HCT116 (cell line): ENCODE results near the gene LIX1. TPM values are rescaled to one million over a fixed set of nuclear protein-coding genes. Genes with fewer than 3 reads are reported as not detected.

ENCODE experiments used
- ATAC-seq: fragments of 200-7000 bp; cut with Tn5 transposase; 2 replicates; pipeline ENCODE4 v1.9.1; 2020; ENCODE audit warnings: mild to moderate bottlenecking, moderate library complexity
- BruUV-seq: library from RNA; stranded (reverse); fragments of 400-500 nt; replicated peaks from 2 replicates; lab custom pipeline; 2021; lab: Mats Ljungman, UMichigan
- CTCF ChIA-PET: fragments of 300-600 bp; sonication (Branson Sonifier 250); formaldehyde crosslinking; loops from one replicate; lab custom pipeline; 2021; ENCODE audit warnings: antibody characterized with exemption; lab: Charles Lee
- POLR2A ChIA-PET: fragments of 300-600, 350-600 bp; sonication (Branson Sonifier 250); formaldehyde crosslinking; loops from one replicate; lab custom pipeline; 2021; ENCODE audit warnings: antibody characterized with exemption; lab: Charles Lee
- RAD21 ChIA-PET, 2 experiments: fragments of 300-600 bp; sonication (Branson Sonifier 250); formaldehyde crosslinking; loops; one replicate each; lab custom pipeline; 2023; ENCODE audit warnings: low total read pairs in 2 of 2; ENCODE audit not compliant: uncharacterized antibody in 2 of 2, unreplicated experiment in 2 of 2, low non-redundant PET in 1 of 2; lab: Charles Lee
- DNase-seq: peaks from one replicate; pipeline ENCODE4 v3.0.0-alpha.2; 2010; ENCODE audit warnings: low read depth, low spot score
- H2AFZ ChIP-seq: fragments of 200-600 bp; shearing (Covaris generic), sonication (generic); 2 replicates; pipeline ENCODE4 v1.6.1; 2017; ENCODE audit warnings: low read depth, mixed run types, mixed read lengths, antibody characterized with exemption, low read length; ENCODE audit not compliant: poor library complexity, severe bottlenecking
- H3K27ac ChIP-seq: 2 replicates; pipeline ENCODE4 v1.5.1; 2012; ENCODE audit warnings: low read depth, low read length
- H3K27me3 ChIP-seq: fragments of 200-600 bp; sonication (generic); 2 replicates; pipeline ENCODE4 v1.6.1; 2016; ENCODE audit warnings: mixed run types, low read length, mixed read lengths; ENCODE audit not compliant: insufficient read depth
- H3K36me3 ChIP-seq, 2 experiments: fragments of 200-500 bp in 1 of 2; fragments of 200-600 bp in 1 of 2; sonication (Bioruptor generic) in 1 of 2; sonication (generic) in 1 of 2; 2 replicates each; pipeline versions ENCODE4 v1.5.1 to v1.6.1; 2014 to 2016; ENCODE audit warnings: low read length in 2 of 2, inconsistent platforms in 1 of 2, mixed read lengths in 1 of 2, mixed run types in 1 of 2; ENCODE audit not compliant: insufficient read depth in 2 of 2, control insufficient read depth in 1 of 2
- H3K4me1 ChIP-seq, 2 experiments: fragments of 200-600 bp in 1 of 2; sonication (generic) in 1 of 2; 2 replicates each; pipeline versions ENCODE4 v1.5.1 to v1.6.1; 2012 to 2017; ENCODE audit warnings: low read length in 2 of 2, inconsistent platforms in 1 of 2, mild to moderate bottlenecking in 1 of 2, mixed read lengths in 1 of 2, mixed run types in 1 of 2, moderate library complexity in 1 of 2; ENCODE audit not compliant: insufficient read depth in 2 of 2, control insufficient read depth in 1 of 2
- H3K4me2 ChIP-seq: fragments of 200-600 bp; sonication (generic); 2 replicates; pipeline ENCODE4 v1.6.1; 2017; ENCODE audit warnings: mixed run types, low read length, mixed read lengths
- H3K4me3 ChIP-seq, 2 experiments: fragments of 200-600 bp in 1 of 2; sonication (generic) in 1 of 2; replicated peaks in 1 of 2; 2 replicates each; pipeline ENCODE4 v1.5.1; 2011 to 2016; ENCODE audit warnings: low read length in 2 of 2, control low read depth in 1 of 2, low read depth in 1 of 2, mild to moderate bottlenecking in 1 of 2, mixed read lengths in 1 of 2, mixed run types in 1 of 2
- H3K79me2 ChIP-seq: fragments of 200-600 bp; sonication (generic); 2 replicates; pipeline ENCODE4 v1.6.1; 2017; ENCODE audit warnings: mild to moderate bottlenecking, mixed run types, low read length, moderate library complexity, mixed read lengths; ENCODE audit not compliant: insufficient read depth
- H3K9ac ChIP-seq: fragments of 200-600 bp; sonication (generic); 2 replicates; pipeline ENCODE4 v1.6.1; 2016; ENCODE audit warnings: low read length, mixed read lengths
- H3K9me2 ChIP-seq: fragments of 200-600 bp; sonication (generic), shearing (Covaris generic); 2 replicates; pipeline ENCODE4 v1.6.1; 2017; ENCODE audit warnings: mixed run types, mild to moderate bottlenecking, moderate library complexity; ENCODE audit not compliant: insufficient read depth
- H3K9me3 ChIP-seq, 2 experiments: fragments of 200-500 bp in 1 of 2; fragments of 200-600 bp in 1 of 2; sonication (Bioruptor generic) in 1 of 2; sonication (generic) in 1 of 2; 2 replicates each; pipeline ENCODE4 v1.6.1; 2014 to 2017; ENCODE audit warnings: low read length in 2 of 2, mixed read lengths in 2 of 2, inconsistent platforms in 1 of 2, low read depth in 1 of 2, mild to moderate bottlenecking in 1 of 2, mixed run types in 1 of 2, moderate library complexity in 1 of 2; ENCODE audit not compliant: control insufficient read depth in 1 of 2, insufficient read depth in 1 of 2
- H4K20me1 ChIP-seq: fragments of 200-600 bp; sonication (generic), shearing (Covaris generic); 2 replicates; pipeline ENCODE4 v1.6.1; 2017; ENCODE audit warnings: mixed run types, mild to moderate bottlenecking, moderate library complexity; ENCODE audit not compliant: insufficient read depth
- CBX3 ChIP-seq: IDR thresholded peaks from 2 replicates; pipeline ENCODE4 v1.6.1; 2012; ENCODE audit warnings: low read depth
- CEBPB ChIP-seq: IDR thresholded peaks from 2 replicates; pipeline ENCODE4 v1.6.1; 2012; ENCODE audit warnings: low read depth
- EZH2 ChIP-seq: fragments of 200-600 bp; sonication (generic); IDR thresholded peaks from 2 replicates; pipeline ENCODE4 v1.6.1; 2017; ENCODE audit warnings: antibody characterized with exemption, mixed run types
- EZH2phosphoT487 ChIP-seq: fragments of 200-600 bp; IDR thresholded peaks from 2 replicates; pipeline ENCODE4 v1.6.1; 2018; ENCODE audit warnings: antibody characterized with exemption, borderline replicate concordance
- FOSL1 ChIP-seq: IDR thresholded peaks from 2 replicates; pipeline ENCODE4 v1.6.1; 2012; ENCODE audit warnings: low read depth
- POLR2A ChIP-seq: IDR thresholded peaks from 2 replicates; pipeline ENCODE4 v1.7.0; 2011; ENCODE audit warnings: borderline replicate concordance; ENCODE audit not compliant: insufficient read depth, insufficient read length; ENCODE audit errors: extremely low read depth
- POLR2AphosphoS5 ChIP-seq: IDR thresholded peaks from 2 replicates; pipeline ENCODE4 v1.6.1; 2011; ENCODE audit warnings: mild to moderate bottlenecking, low read depth, low read length, moderate library complexity
- RAD21 ChIP-seq: IDR thresholded peaks from 2 replicates; pipeline ENCODE4 v1.6.1; 2012; ENCODE audit warnings: low read depth, mild to moderate bottlenecking
- SP1 ChIP-seq: IDR thresholded peaks from 2 replicates; pipeline ENCODE4 v1.6.1; 2012; ENCODE audit warnings: low read depth
- SRF ChIP-seq: IDR thresholded peaks from 2 replicates; pipeline ENCODE4 v1.6.1; 2012; ENCODE audit warnings: low read depth
- TCF7L2 ChIP-seq: IDR thresholded peaks from 2 replicates; pipeline ENCODE4 v1.7.0; 2011; ENCODE audit warnings: borderline replicate concordance, inconsistent platforms; ENCODE audit not compliant: insufficient read depth, insufficient read length; ENCODE audit errors: extremely low read depth
- ZFX ChIP-seq: fragments of 450-650 bp; IDR thresholded peaks from 2 replicates; pipeline ENCODE4 v1.6.1; 2017
- ZNF274 ChIP-seq: fragments of 200-500 bp; sonication (Bioruptor generic); IDR thresholded peaks from 2 replicates; pipeline ENCODE4 v1.6.1; 2014; ENCODE audit warnings: mild to moderate bottlenecking, low read depth, low read length, inconsistent platforms
- intact Hi-C: fragments of 100-400 bp; cut with micrococcal nuclease; formaldehyde crosslinking; loops from 2 replicates; pipeline ENCODE4 v1.10.0; 2022
- total RNA-seq: library from RNA; stranded (reverse); gene quantifications from one replicate; pipeline ENCODE4 v1.2.1, GENCODE V29; 2021; ENCODE audit not compliant: unreplicated experiment
- TF ChIP-seq, protein P1 (sequence below), 3 experiments: fragments of 200-600 bp in 1 of 3; sonication (generic) in 1 of 3; IDR thresholded peaks in 2 of 3; conservative IDR thresholded peaks in 1 of 3; 2 replicates each; pipeline ENCODE4 v1.5.1; 2012 to 2017; ENCODE audit warnings: low read depth in 2 of 3, low read length in 2 of 3, antibody characterized with exemption in 1 of 3, borderline replicate concordance in 1 of 3, control low read depth in 1 of 3, mild to moderate bottlenecking in 1 of 3, mixed read lengths in 1 of 3, mixed run types in 1 of 3, moderate library complexity in 1 of 3; ENCODE audit not compliant: insufficient read depth in 1 of 3
- TF ChIP-seq, protein P2 (sequence below): IDR thresholded peaks from 2 replicates; pipeline ENCODE4 v1.6.1; 2012
- TF ChIP-seq, protein P3 (sequence below): IDR thresholded peaks from 2 replicates; pipeline ENCODE4 v1.6.1; 2012; ENCODE audit warnings: low read depth
- TF ChIP-seq, protein P4 (sequence below): IDR thresholded peaks from 2 replicates; pipeline ENCODE4 v1.6.1; 2011; ENCODE audit warnings: mild to moderate bottlenecking, low read length, moderate library complexity; ENCODE audit not compliant: insufficient replicate concordance; ENCODE audit errors: extremely low read depth

The LIX1 gene
- total RNA-seq, 1 experiment from 2014 or later: not detected

DNA sequence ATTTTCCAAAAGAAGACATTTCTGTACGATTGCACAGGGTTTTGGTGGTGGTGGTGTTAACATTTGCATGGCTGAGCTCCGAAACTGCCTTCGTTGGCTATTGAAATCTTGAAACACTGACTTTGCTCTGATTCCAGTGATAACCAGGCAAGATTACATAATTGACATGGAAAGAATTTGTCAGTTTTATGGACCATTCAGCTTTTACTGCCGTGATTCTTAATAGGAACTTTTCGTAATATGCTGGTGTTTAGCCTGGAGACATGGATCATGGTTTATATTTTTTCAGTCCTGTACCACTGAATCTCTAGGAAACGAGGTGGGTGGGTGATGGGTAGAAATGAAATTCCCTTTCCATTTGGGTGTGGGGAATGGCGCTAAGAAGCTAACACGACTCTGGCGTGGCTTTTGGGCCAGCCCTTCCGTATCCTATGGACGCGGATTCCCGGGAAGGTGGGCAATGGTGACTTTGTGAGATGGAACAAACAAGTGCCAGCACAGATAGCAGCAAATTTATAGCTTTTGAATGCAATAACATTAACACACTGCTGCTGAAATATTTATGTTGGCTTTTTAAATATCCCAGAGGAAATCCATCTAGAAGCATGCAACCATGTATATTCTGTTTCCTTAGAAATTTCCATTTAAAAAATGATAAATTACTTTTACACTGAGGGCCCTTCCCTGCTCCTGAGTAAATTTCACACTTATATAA, 36.8 kb downstream of the LIX1 start:
- H3K9ac ChIP-seq: no peak overlapping the region
- intact Hi-C loops: no loop called here
- POLR2A ChIA-PET: no interaction called here
- no peak for ATAC-seq
- H3K4me2 ChIP-seq: no peak overlapping the region
- no peaks in the 10 kb centered on the region for H3K79me2 ChIP-seq
- H3K4me1 ChIP-seq: no peaks in the 10 kb centered on the region
- CTCF ChIA-PET: no interaction called here
- H2AFZ ChIP-seq: no peak overlapping the region
- no TSS peak for BruUV-seq
- RAD21 ChIA-PET: no interaction called here
- no peak for TF ChIP-seq ZNF274
- TF ChIP-seq TCF7L2: no peak
- TF ChIP-seq SP1: no peak
- TF ChIP-seq RAD21: no peak
- TF ChIP-seq ZFX: no peak
- no peak for TF ChIP-seq SRF
- TF ChIP-seq EZH2: no peak
- TF ChIP-seq, protein P1, sequence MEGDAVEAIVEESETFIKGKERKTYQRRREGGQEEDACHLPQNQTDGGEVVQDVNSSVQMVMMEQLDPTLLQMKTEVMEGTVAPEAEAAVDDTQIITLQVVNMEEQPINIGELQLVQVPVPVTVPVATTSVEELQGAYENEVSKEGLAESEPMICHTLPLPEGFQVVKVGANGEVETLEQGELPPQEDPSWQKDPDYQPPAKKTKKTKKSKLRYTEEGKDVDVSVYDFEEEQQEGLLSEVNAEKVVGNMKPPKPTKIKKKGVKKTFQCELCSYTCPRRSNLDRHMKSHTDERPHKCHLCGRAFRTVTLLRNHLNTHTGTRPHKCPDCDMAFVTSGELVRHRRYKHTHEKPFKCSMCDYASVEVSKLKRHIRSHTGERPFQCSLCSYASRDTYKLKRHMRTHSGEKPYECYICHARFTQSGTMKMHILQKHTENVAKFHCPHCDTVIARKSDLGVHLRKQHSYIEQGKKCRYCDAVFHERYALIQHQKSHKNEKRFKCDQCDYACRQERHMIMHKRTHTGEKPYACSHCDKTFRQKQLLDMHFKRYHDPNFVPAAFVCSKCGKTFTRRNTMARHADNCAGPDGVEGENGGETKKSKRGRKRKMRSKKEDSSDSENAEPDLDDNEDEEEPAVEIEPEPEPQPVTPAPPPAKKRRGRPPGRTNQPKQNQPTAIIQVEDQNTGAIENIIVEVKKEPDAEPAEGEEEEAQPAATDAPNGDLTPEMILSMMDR (IDR thresholded peaks at IDR 0.05 in 2 of 3, conservative IDR thresholded peaks at IDR 0.05 in 1 of 3; ENCODE audit: borderline replicate concordance in 1 of 3, insufficient read depth in 1 of 3, low read depth in 2 of 3, low read length in 2 of 3): no peak
- TF ChIP-seq, protein P2, sequence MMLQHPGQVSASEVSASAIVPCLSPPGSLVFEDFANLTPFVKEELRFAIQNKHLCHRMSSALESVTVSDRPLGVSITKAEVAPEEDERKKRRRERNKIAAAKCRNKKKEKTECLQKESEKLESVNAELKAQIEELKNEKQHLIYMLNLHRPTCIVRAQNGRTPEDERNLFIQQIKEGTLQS: no peak
- TF ChIP-seq CBX3: no peak
- TF ChIP-seq FOSL1: no peak
- TF ChIP-seq, protein P3, sequence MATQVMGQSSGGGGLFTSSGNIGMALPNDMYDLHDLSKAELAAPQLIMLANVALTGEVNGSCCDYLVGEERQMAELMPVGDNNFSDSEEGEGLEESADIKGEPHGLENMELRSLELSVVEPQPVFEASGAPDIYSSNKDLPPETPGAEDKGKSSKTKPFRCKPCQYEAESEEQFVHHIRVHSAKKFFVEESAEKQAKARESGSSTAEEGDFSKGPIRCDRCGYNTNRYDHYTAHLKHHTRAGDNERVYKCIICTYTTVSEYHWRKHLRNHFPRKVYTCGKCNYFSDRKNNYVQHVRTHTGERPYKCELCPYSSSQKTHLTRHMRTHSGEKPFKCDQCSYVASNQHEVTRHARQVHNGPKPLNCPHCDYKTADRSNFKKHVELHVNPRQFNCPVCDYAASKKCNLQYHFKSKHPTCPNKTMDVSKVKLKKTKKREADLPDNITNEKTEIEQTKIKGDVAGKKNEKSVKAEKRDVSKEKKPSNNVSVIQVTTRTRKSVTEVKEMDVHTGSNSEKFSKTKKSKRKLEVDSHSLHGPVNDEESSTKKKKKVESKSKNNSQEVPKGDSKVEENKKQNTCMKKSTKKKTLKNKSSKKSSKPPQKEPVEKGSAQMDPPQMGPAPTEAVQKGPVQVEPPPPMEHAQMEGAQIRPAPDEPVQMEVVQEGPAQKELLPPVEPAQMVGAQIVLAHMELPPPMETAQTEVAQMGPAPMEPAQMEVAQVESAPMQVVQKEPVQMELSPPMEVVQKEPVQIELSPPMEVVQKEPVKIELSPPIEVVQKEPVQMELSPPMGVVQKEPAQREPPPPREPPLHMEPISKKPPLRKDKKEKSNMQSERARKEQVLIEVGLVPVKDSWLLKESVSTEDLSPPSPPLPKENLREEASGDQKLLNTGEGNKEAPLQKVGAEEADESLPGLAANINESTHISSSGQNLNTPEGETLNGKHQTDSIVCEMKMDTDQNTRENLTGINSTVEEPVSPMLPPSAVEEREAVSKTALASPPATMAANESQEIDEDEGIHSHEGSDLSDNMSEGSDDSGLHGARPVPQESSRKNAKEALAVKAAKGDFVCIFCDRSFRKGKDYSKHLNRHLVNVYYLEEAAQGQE: no peak
- no peak for TF ChIP-seq CEBPB
- TF ChIP-seq, protein P4, sequence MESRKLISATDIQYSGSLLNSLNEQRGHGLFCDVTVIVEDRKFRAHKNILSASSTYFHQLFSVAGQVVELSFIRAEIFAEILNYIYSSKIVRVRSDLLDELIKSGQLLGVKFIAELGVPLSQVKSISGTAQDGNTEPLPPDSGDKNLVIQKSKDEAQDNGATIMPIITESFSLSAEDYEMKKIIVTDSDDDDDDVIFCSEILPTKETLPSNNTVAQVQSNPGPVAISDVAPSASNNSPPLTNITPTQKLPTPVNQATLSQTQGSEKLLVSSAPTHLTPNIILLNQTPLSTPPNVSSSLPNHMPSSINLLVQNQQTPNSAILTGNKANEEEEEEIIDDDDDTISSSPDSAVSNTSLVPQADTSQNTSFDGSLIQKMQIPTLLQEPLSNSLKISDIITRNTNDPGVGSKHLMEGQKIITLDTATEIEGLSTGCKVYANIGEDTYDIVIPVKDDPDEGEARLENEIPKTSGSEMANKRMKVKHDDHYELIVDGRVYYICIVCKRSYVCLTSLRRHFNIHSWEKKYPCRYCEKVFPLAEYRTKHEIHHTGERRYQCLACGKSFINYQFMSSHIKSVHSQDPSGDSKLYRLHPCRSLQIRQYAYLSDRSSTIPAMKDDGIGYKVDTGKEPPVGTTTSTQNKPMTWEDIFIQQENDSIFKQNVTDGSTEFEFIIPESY: no peak
- no peak for TF ChIP-seq POLR2AphosphoS5
- no peak for TF ChIP-seq EZH2phosphoT487
- TF ChIP-seq POLR2A: no peak
- no peak overlapping the region for H3K4me3 ChIP-seq
- no peaks in the 10 kb centered on the region for H3K27me3 ChIP-seq
- H3K36me3 ChIP-seq: no peaks in the 10 kb centered on the region
- no peaks in the 10 kb centered on the region for H3K9me3 ChIP-seq
- H3K9me2 ChIP-seq: no peaks in the 10 kb centered on the region
- H4K20me1 ChIP-seq: no peaks in the 10 kb centered on the region
- H3K27ac ChIP-seq: no peak overlapping the region
- no peak for DNase-seq
